ENCODE data around the gene S100A12. TPM values are rescaled to one million over a fixed set of nuclear protein-coding genes. Genes with fewer than 3 reads are reported as not detected.
"Not testable (repeated sequence)": the region's sequence is repeated elsewhere in the genome, so short reads cannot be mapped to it uniquely, and the experiment has no call there.

The S100A12 gene
- total RNA-seq: not detected

GRCh38 chr1:153375511-153375910, at the start of gene S100A12:
TSS of gene S100A12 (minus strand) at chr1:153375621. CDS start at chr1:153374592, 1,029 bp downstream.
- DNase-seq: no peak
- Histone ChIP-seq H3K27me3 (no peaks in the 10 kb centered on the region), H3K27ac (no peak within 1 kb of the TSS), H3K36me3 (no peaks in the 10 kb centered on the region), H3K9me3 (no peaks in the 10 kb centered on the region), H3K4me1 (no peaks in the 10 kb centered on the region), H3K4me3 (no peak within 1 kb of the TSS)
- in situ Hi-C loops (cut with MboI; ENCODE audit: low pct_ligation_motif_present in 1 of 4, low pct_unique_long_range_greater_than_20kb in 1 of 4, low sequenced_read_pairs in 3 of 4): no loop called here
- WGBS, 2 donors (ENCODE audit: low coverage in 1 of 2): 71 to 100% methylated on average over 1 of the region's 1 CpG
- intact Hi-C loops (cut with DNase I; ENCODE audit: low total_unique reads): no loop called here
- no peak for TF ChIP-seq EP300 (IDR thresholded peaks at IDR 0.05; ENCODE audit: low read depth)
- no peak for TF ChIP-seq POLR2AphosphoS5 (IDR thresholded peaks at IDR 0.05)
- TF ChIP-seq CTCF (IDR thresholded peaks at IDR 0.05): no peak
- no peak for TF ChIP-seq POLR2A (IDR thresholded peaks at IDR 0.05)

- WGBS, 2 donors (ENCODE audit: low coverage in 1 of 2): 6 to 8% methylated on average over 4 to 6 of the region's 6 CpGs
- intact Hi-C loops (cut with DNase I; ENCODE audit: low total_unique reads): no loop called here
These were observed 47.1 kb upstream of the S100A12 start for GRCh38 chr1:153422450-153423068.

GRCh38 chr1:153420306-153420705, 44.9 kb upstream of the S100A12 start:
- Histone ChIP-seq H3K9me3 (no peaks in the 10 kb centered on the region), H3K27me3 (peaks cover 7% of the 10 kb centered on the region), H3K27ac (no peak overlapping the region), H3K4me1 (no peaks in the 10 kb centered on the region), H3K36me3 (no peaks in the 10 kb centered on the region), H3K4me3 (no peak overlapping the region)
- in situ Hi-C loops (cut with MboI; ENCODE audit: low pct_ligation_motif_present in 1 of 4, low pct_unique_long_range_greater_than_20kb in 1 of 4, low sequenced_read_pairs in 3 of 4): no loop called here
- no peak for DNase-seq
- intact Hi-C loops (cut with DNase I; ENCODE audit: low total_unique reads): no loop called here
- 75 to 77% methylated on average over 2 of the region's 2 CpGs for WGBS, 2 donors (ENCODE audit: low coverage in 1 of 2)
- TF ChIP-seq CTCF (IDR thresholded peaks at IDR 0.05): no peak

More at GRCh38 chr1:153422450-153423068, 47.1 kb upstream of the S100A12 start:
- no peak overlapping the region for H3K4me3 ChIP-seq
- H3K27me3 ChIP-seq: peaks cover 12% of the 10 kb centered on the region
- in situ Hi-C loops (cut with MboI; ENCODE audit: low pct_ligation_motif_present in 1 of 4, low pct_unique_long_range_greater_than_20kb in 1 of 4, low sequenced_read_pairs in 3 of 4): no loop called here
- H3K27ac ChIP-seq: no peak overlapping the region
- H3K36me3 ChIP-seq: no peaks in the 10 kb centered on the region
- H3K9me3 ChIP-seq: no peaks in the 10 kb centered on the region
- DNase-seq: peak; percentile 66
- H3K4me1 ChIP-seq: no peaks in the 10 kb centered on the region
- no peak for TF ChIP-seq CTCF (IDR thresholded peaks at IDR 0.05)
- no peak for TF ChIP-seq EP300 (IDR thresholded peaks at IDR 0.05; ENCODE audit: low read depth)
- no peak for TF ChIP-seq POLR2A (IDR thresholded peaks at IDR 0.05)
- no peak for TF ChIP-seq POLR2AphosphoS5 (IDR thresholded peaks at IDR 0.05)

GRCh38 chr1:153419436-153419793, 44.0 kb upstream of the S100A12 start:
- in situ Hi-C loops (cut with MboI; ENCODE audit: low pct_ligation_motif_present in 1 of 4, low pct_unique_long_range_greater_than_20kb in 1 of 4, low sequenced_read_pairs in 3 of 4); intact Hi-C loops (cut with DNase I; ENCODE audit: low total_unique reads); H3K27me3 ChIP-seq; H3K4me1 ChIP-seq; H3K4me3 ChIP-seq; H3K9me3 ChIP-seq; H3K36me3 ChIP-seq; DNase-seq; H3K27ac ChIP-seq: not testable (repeated sequence)
- 17 to 48% methylated on average over 1 to 2 of the region's 2 CpGs for WGBS, 2 donors (ENCODE audit: low coverage in 1 of 2)

- 48 to 57% methylated on average over 5 to 7 of the region's 7 CpGs for WGBS, 2 donors (ENCODE audit: low coverage in 1 of 2)
- H3K27ac ChIP-seq; in situ Hi-C loops (cut with MboI; ENCODE audit: low pct_ligation_motif_present in 1 of 4, low pct_unique_long_range_greater_than_20kb in 1 of 4, low sequenced_read_pairs in 3 of 4); H3K27me3 ChIP-seq; H3K36me3 ChIP-seq; H3K4me1 ChIP-seq; intact Hi-C loops (cut with DNase I; ENCODE audit: low total_unique reads); H3K4me3 ChIP-seq; H3K9me3 ChIP-seq; DNase-seq: not testable (repeated sequence)
These were observed 43.5 kb upstream of the S100A12 start for GRCh38 chr1:153418758-153419435.
